Lung (tissue), 12 donors: ENCODE data around the gene BTBD8. TPM values are rescaled to one million over a fixed set of nuclear protein-coding genes. Genes with fewer than 3 reads are reported as not detected.

Experiments
- ATAC-seq: fragments of 200-7000 bp; cut with Tn5 transposase; one replicate; pipeline ENCODE4 v1.9.1; 2020; ENCODE audit warnings: moderate number of reproducible peaks; ENCODE audit not compliant: insufficient read depth, low FRiP score
- DNase-seq, 3 donors: peaks; one replicate each; pipeline ENCODE4 v3.0.0-alpha.2; 2013 to 2017
- H3K27ac ChIP-seq, 2 donors: one replicate each; pipeline ENCODE4 v1.5.1; 2013; ENCODE audit warnings: mild to moderate bottlenecking in 2 of 2, moderate library complexity in 2 of 2, control low read depth in 1 of 2, inconsistent platforms in 1 of 2, low read depth in 1 of 2, low read length in 1 of 2
- H3K27me3 ChIP-seq, 3 donors: one replicate each; pipeline ENCODE4 v1.5.1; 2013; ENCODE audit warnings: low read length in 2 of 3; ENCODE audit not compliant: control insufficient read depth in 3 of 3, insufficient read depth in 3 of 3
- H3K36me3 ChIP-seq, 4 donors: one replicate each; pipeline ENCODE4 v1.5.1; 2013; ENCODE audit warnings: low read length in 4 of 4, mild to moderate bottlenecking in 1 of 4, moderate library complexity in 1 of 4; ENCODE audit not compliant: control insufficient read depth in 4 of 4, insufficient read depth in 4 of 4
- H3K4me1 ChIP-seq, 5 donors: one replicate each; pipeline ENCODE4 v1.5.1; 2013; ENCODE audit warnings: low read length in 5 of 5, mild to moderate bottlenecking in 2 of 5, moderate library complexity in 1 of 5; ENCODE audit not compliant: control insufficient read depth in 5 of 5, insufficient read depth in 5 of 5
- H3K4me3 ChIP-seq: one replicate; pipeline ENCODE4 v1.5.1; 2013; ENCODE audit warnings: mild to moderate bottlenecking, control low read depth, moderate library complexity
- H3K9ac ChIP-seq, 2 donors: one replicate each; pipeline ENCODE4 v1.5.1; 2013; ENCODE audit warnings: low read length in 2 of 2, control low read depth in 1 of 2; ENCODE audit not compliant: insufficient read depth in 1 of 2
- H3K9me3 ChIP-seq, 4 donors: one replicate each; pipeline ENCODE4 v1.5.1; 2013; ENCODE audit warnings: low read length in 3 of 4, mild to moderate bottlenecking in 1 of 4, moderate library complexity in 1 of 4; ENCODE audit not compliant: control insufficient read depth in 4 of 4, insufficient read depth in 3 of 4
- CTCF ChIP-seq: IDR thresholded peaks from 2 replicates; pipeline ENCODE4 v1.5.1; 2012; ENCODE audit warnings: mild to moderate bottlenecking; ENCODE audit errors: control extremely low read depth, extremely low read depth
- WGBS, 2 donors: extraction: QIAGEN DNeasy Blood & Tissue Kit; methylation state at CpG; one replicate each; pipeline ENCODE4 v1.1.7; 2013; 5-methylcytosine and 5-hydroxymethylcytosine counted together
- polyA plus RNA-seq, 2 donors: library from polyadenylated mRNA; stranded (reverse); fragments of 200-250 nt; gene quantifications; one replicate each; pipeline ENCODE4 v1.2.1, GENCODE V29; 2013
- total RNA-seq, 2 donors: library from RNA; depleted of rRNA in 1 of 2; stranded (reverse); fragments of >200 nt in 1 of 2; gene quantifications; one replicate each; pipeline ENCODE4 v1.2.1, GENCODE V29; 2014 to 2021
- donor health status: control.
- donor health status: control.
- donor health status: Bipolar disorder and iron deficiency.
- donor health status: healthy.
- donor health status: DM: yes; HTN: yes; CAD: no.

Gene BTBD8
- total and polyA plus RNA-seq, 4 donors, result 0.58 to 14.1 (median 2.1) TPM

GRCh38 chr1:92167151-92167550 is 87.0 kb downstream of the BTBD8 start:
- ATAC-seq (no peak), DNase-seq (no peak)
- no peaks in the 10 kb centered on the region for H3K4me1 ChIP-seq
- H3K36me3 ChIP-seq, result peaks cover 0 to 4% (median 3%) of the 10 kb centered on the region in 4 donors
- no peak overlapping the region for H3K9ac ChIP-seq
- H3K27me3 ChIP-seq, result no peaks in the 10 kb centered on the region
- no peaks in the 10 kb centered on the region for H3K9me3 ChIP-seq
- no peak overlapping the region for H3K27ac ChIP-seq
- no peak overlapping the region for H3K4me3 ChIP-seq
- TF ChIP-seq CTCF, result no peak
- 93 to 98% methylated on average over 1 of the region's 1 CpG for WGBS, 2 donors

GRCh38 chr1:92168657-92169056 is 88.5 kb downstream of the BTBD8 start:
- WGBS, 2 donors, result 90 to 91% methylated on average over 5 of the region's 5 CpGs
- no peak for TF ChIP-seq CTCF
- Histone ChIP-seq H3K4me3 (no peak overlapping the region), H3K4me1 (no peaks in the 10 kb centered on the region), H3K27ac (no peak overlapping the region), H3K9ac (no peak overlapping the region), H3K9me3 (no peaks in the 10 kb centered on the region), H3K36me3 (peaks cover 0 to 4% (median 0%) of the 10 kb centered on the region in 4 donors), H3K27me3 (no peaks in the 10 kb centered on the region)
- no peak for ATAC-seq
- DNase-seq, result no peak

- no peak overlapping the region for H3K9ac ChIP-seq
- no peak overlapping the region for H3K27ac ChIP-seq
- WGBS, 2 donors, result 95% methylated on average over 2 of the region's 2 CpGs
- H3K9me3 ChIP-seq, result no peaks in the 10 kb centered on the region
- peaks cover 0 to 4% (median 0%) of the 10 kb centered on the region in 4 donors for H3K36me3 ChIP-seq
- no peak overlapping the region for H3K4me3 ChIP-seq
- DNase-seq (no peak), ATAC-seq (no peak)
- TF ChIP-seq CTCF, result no peak
- H3K4me1 ChIP-seq, result no peaks in the 10 kb centered on the region
- no peaks in the 10 kb centered on the region for H3K27me3 ChIP-seq
Measured at GRCh38 chr1:92169214-92170005, 89.3 kb downstream of the BTBD8 start.
